Esophagus squamous epithelium (tissue), 5 donors: Measurements from ENCODE around the gene KLHL29. TPM values are rescaled to one million over a fixed set of nuclear protein-coding genes. Genes with fewer than 3 reads are reported as not detected.

Experiments used
- DNase-seq: peaks from one replicate; lab custom pipeline; 2025; lab: John Stamatoyannopoulos, UW
- H3K27ac ChIP-seq, 4 donors: fragments of 200-600 bp; sonication (generic); one replicate each; pipeline ENCODE4 v1.5.1; 2016 to 2019; ENCODE audit warnings: mild to moderate bottlenecking in 1 of 4
- H3K27me3 ChIP-seq, 4 donors: fragments of 200-600 bp; sonication (generic); 1 replicate in 3 of 4; 2 replicates in 1 of 4; pipeline versions ENCODE4 v1.5.1 to v1.6.0; 2017 to 2021; ENCODE audit warnings: antibody characterized with exemption in 1 of 4
- H3K36me3 ChIP-seq, 3 donors: fragments of 200-600 bp; sonication (generic); one replicate each; pipeline ENCODE4 v1.5.1; 2016 to 2019
- H3K4me1 ChIP-seq, 3 donors: fragments of 200-600 bp; sonication (generic); one replicate each; pipeline ENCODE4 v1.5.1; 2017 to 2019
- H3K4me3 ChIP-seq, 4 donors: fragments of 200-600 bp; sonication (generic); 1 replicate in 3 of 4; 2 replicates in 1 of 4; pipeline ENCODE4 v1.5.1; 2016 to 2019; ENCODE audit warnings: mild to moderate bottlenecking in 2 of 4, moderate library complexity in 1 of 4
- H3K9me3 ChIP-seq, 3 donors: fragments of 200-600 bp; sonication (generic); one replicate each; pipeline ENCODE4 v1.5.1; 2016 to 2019
- CTCF ChIP-seq, 6 experiments: fragments of 450-650 bp in 4 of 6; fragments of 200-600 bp in 2 of 6; sonication (generic) in 2 of 6; IDR thresholded peaks; one replicate each; pipeline ENCODE4 v1.5.1; 2016 to 2019; ENCODE audit warnings: antibody characterized with exemption in 6 of 6, mild to moderate bottlenecking in 4 of 6, moderate library complexity in 4 of 6
- POLR2A ChIP-seq, 4 donors: fragments of 450-650 bp; IDR thresholded peaks; one replicate each; pipeline ENCODE4 v1.6.1; 2017; ENCODE audit warnings: antibody characterized with exemption in 4 of 4, mild to moderate bottlenecking in 4 of 4, moderate library complexity in 3 of 4
- WGBS, 2 donors: methylation state at CpG; one replicate each; pipeline ENCODE4 v1.1.5; 2018; 5-methylcytosine and 5-hydroxymethylcytosine counted together
- intact Hi-C: fragments of 100-400 bp; cut with DNase I; formaldehyde crosslinking; loops from one replicate; pipeline ENCODE4 v1.15.0; 2022
- total RNA-seq, 4 donors: library from RNA; depleted of rRNA; stranded (reverse); fragments of >200 nt; gene quantifications; one replicate each; pipeline ENCODE4 v1.1.0, GENCODE V29; 2016
- donor health status: DM: yes; HTN: yes; CAD: no.

The KLHL29 gene
- total RNA-seq, 4 donors from 2014 or later: 3.4 to 11.8 (median 5.9) TPM

- TF ChIP-seq POLR2A (IDR thresholded peaks at IDR 0.05) (no peak), CTCF (IDR thresholded peaks at IDR 0.05) (no peak)
- H3K27ac ChIP-seq: no peak overlapping the region
- no peaks in the 10 kb centered on the region for H3K36me3 ChIP-seq
- 93 to 94% methylated on average over 6 to 7 of the region's 7 CpGs for WGBS, 2 donors
- no peaks in the 10 kb centered on the region for H3K27me3 ChIP-seq
- peaks cover under 1 to 8% (median 1%) of the 10 kb centered on the region in 3 donors for H3K4me1 ChIP-seq
- H3K4me3 ChIP-seq: no peak overlapping the region
- H3K9me3 ChIP-seq: no peaks in the 10 kb centered on the region
- intact Hi-C loops: no loop called here
- no peak for DNase-seq
Observed at GRCh38 chr2:23675506-23675905, 290.5 kb downstream of the KLHL29 start.

GRCh38 chr2:23677836-23678235, 292.9 kb downstream of the KLHL29 start:
- H3K27me3 ChIP-seq: no peaks in the 10 kb centered on the region
- H3K27ac ChIP-seq: no peak overlapping the region
- DNase-seq: no peak
- H3K36me3 ChIP-seq: no peaks in the 10 kb centered on the region
- no peaks in the 10 kb centered on the region for H3K4me1 ChIP-seq
- no peaks in the 10 kb centered on the region for H3K9me3 ChIP-seq
- TF ChIP-seq POLR2A (IDR thresholded peaks at IDR 0.05): no peak
- no peak for TF ChIP-seq CTCF (IDR thresholded peaks at IDR 0.05)
- H3K4me3 ChIP-seq: no peak overlapping the region
- intact Hi-C loops: no loop called here
- whole genome bisulfite sequencing, 2 donors: 55 to 76% methylated on average over 2 of the region's 2 CpGs

- H3K27ac ChIP-seq: no peak overlapping the region
- WGBS, 2 donors: 14% methylated on average over 1 of the region's 1 CpG; no CpG with 5 or more reads in 1 of the 2 donors
- no peak for DNase-seq
- intact Hi-C loops: no loop called here
- H3K36me3 ChIP-seq: no peaks in the 10 kb centered on the region
- peaks cover 0 to 6% (median 0%) of the 10 kb centered on the region in 3 donors for H3K4me1 ChIP-seq
- H3K4me3 ChIP-seq: no peak overlapping the region
- TF ChIP-seq CTCF (IDR thresholded peaks at IDR 0.05) (no peak), POLR2A (IDR thresholded peaks at IDR 0.05) (no peak)
- H3K27me3 ChIP-seq: no peaks in the 10 kb centered on the region
- H3K9me3 ChIP-seq: no peaks in the 10 kb centered on the region
Observed at GRCh38 chr2:23679044-23679443, 294.1 kb downstream of the KLHL29 start.

GRCh38 chr2:23680951-23681350, 296.0 kb downstream of the KLHL29 start:
- DNase-seq: no peak
- H3K9me3 ChIP-seq: no peaks in the 10 kb centered on the region
- H3K4me3 ChIP-seq: no peak overlapping the region
- H3K27ac ChIP-seq: no peak overlapping the region
- intact Hi-C loops: no loop called here
- H3K27me3 ChIP-seq: no peaks in the 10 kb centered on the region
- WGBS, 2 donors: 86 to 95% methylated on average over 5 to 6 of the region's 8 CpGs
- TF ChIP-seq CTCF (IDR thresholded peaks at IDR 0.05): no peak
- H3K36me3 ChIP-seq: peaks cover 0 to 5% (median 0%) of the 10 kb centered on the region in 3 donors
- peaks cover 0 to 23% (median 8%) of the 10 kb centered on the region in 3 donors for H3K4me1 ChIP-seq

- H3K4me3 ChIP-seq: no peak overlapping the region
- 89 to 91% methylated on average over 8 to 13 of the region's 15 CpGs for WGBS, 2 donors
- intact Hi-C loops: no loop called here
Observed at GRCh38 chr2:23681356-23682140, 296.6 kb downstream of the KLHL29 start.

More at GRCh38 chr2:23681356-23682140, 296.6 kb downstream of the KLHL29 start:
- DNase-seq: no peak
- TF ChIP-seq POLR2A (IDR thresholded peaks at IDR 0.05) (no peak), CTCF (IDR thresholded peaks at IDR 0.05) (no peak)
- Histone ChIP-seq H3K4me1 (peaks cover 0 to 23% (median 8%) of the 10 kb centered on the region in 3 donors), H3K27ac (no peak overlapping the region), H3K36me3 (peaks cover 0 to 11% (median 0%) of the 10 kb centered on the region in 3 donors), H3K27me3 (no peaks in the 10 kb centered on the region), H3K9me3 (no peaks in the 10 kb centered on the region)
